KMS-11 (cell line): Measurements from ENCODE around the gene PIP4P1.
A peak's percentile ranks its signal among the peaks of the same experiment; 100 is the strongest.

Source experiments
- H2AFZ ChIP-seq: fragments of 200-600 bp; sonication (generic); 2 replicates; pipeline ENCODE4 v1.6.1; 2016; ENCODE audit warnings: antibody characterized with exemption, mixed run types, low read depth
- H3K27ac ChIP-seq: fragments of 200-600 bp; sonication (generic); 2 replicates; pipeline ENCODE4 v1.6.1; 2016; ENCODE audit warnings: mild to moderate bottlenecking, mixed run types
- H3K27me3 ChIP-seq: fragments of 200-600 bp; sonication (generic); 2 replicates; pipeline ENCODE4 v1.6.1; 2017; ENCODE audit warnings: mild to moderate bottlenecking, low read depth, mixed run types, moderate library complexity; ENCODE audit not compliant: insufficient read depth
- H3K36me3 ChIP-seq: fragments of 200-600 bp; sonication (generic); 2 replicates; pipeline ENCODE4 v1.6.1; 2017; ENCODE audit warnings: mild to moderate bottlenecking, mixed run types; ENCODE audit not compliant: insufficient read depth
- H3K4me1 ChIP-seq: fragments of 200-600 bp; sonication (generic); 2 replicates; pipeline ENCODE4 v1.6.1; 2016; ENCODE audit warnings: mild to moderate bottlenecking, low read depth, mixed run types; ENCODE audit not compliant: poor library complexity, severe bottlenecking
- H3K4me2 ChIP-seq: fragments of 200-600 bp; sonication (generic); 2 replicates; pipeline ENCODE4 v1.7.0; 2016; ENCODE audit warnings: mild to moderate bottlenecking, mixed run types
- H3K4me3 ChIP-seq: fragments of 200-600 bp; sonication (generic); IDR thresholded peaks from 2 replicates; pipeline ENCODE4 v1.6.1; 2017; ENCODE audit warnings: low read depth, low read length, mixed read lengths; ENCODE audit not compliant: insufficient read depth
- H3K79me2 ChIP-seq: fragments of 200-600 bp; sonication (generic); 2 replicates; pipeline ENCODE4 v1.6.1; 2016; ENCODE audit warnings: low read depth, mixed run types; ENCODE audit not compliant: insufficient read depth
- H3K9ac ChIP-seq: fragments of 200-600 bp; sonication (generic); 2 replicates; pipeline ENCODE4 v1.6.1; 2016; ENCODE audit warnings: mild to moderate bottlenecking, mixed run types
- H4K20me1 ChIP-seq: fragments of 200-600 bp; sonication (generic); 2 replicates; pipeline ENCODE4 v1.6.1; 2016; ENCODE audit warnings: mild to moderate bottlenecking, mixed run types; ENCODE audit not compliant: insufficient read depth
- CTCF ChIP-seq: fragments of 200-600 bp; sonication (generic); conservative IDR thresholded peaks from 2 replicates; pipeline ENCODE4 v1.6.1; 2017; ENCODE audit warnings: low read depth, mild to moderate bottlenecking, antibody characterized with exemption, low read length, moderate library complexity, mixed read lengths

Gene PIP4P1

GRCh38 chr14:20468764-20469241 is 7.6 kb upstream of the PIP4P1 start:
- Histone ChIP-seq H2AFZ (peak overlapping the region; percentile 66), H3K79me2 (peaks cover 37% of the 10 kb centered on the region), H4K20me1 (no peaks in the 10 kb centered on the region), H3K4me2 (peak overlapping the region; percentile 78; the same call in 1 of the 2 replicates), H3K9ac (peak overlapping the region; percentile 89; the same call in 1 of the 2 replicates), H3K4me1 (peaks cover 23% of the 10 kb centered on the region), H3K27me3 (no peaks in the 10 kb centered on the region), H3K4me3 (no peak overlapping the region), H3K36me3 (no peaks in the 10 kb centered on the region), H3K27ac (peak overlapping the region; percentile 86)
- no peak for TF ChIP-seq CTCF

GRCh38 chr14:20460458-20461224 is 593 bp downstream of the PIP4P1 start:
- Histone ChIP-seq H2AFZ (no peak overlapping the region; the same call in 1 of the 2 replicates), H3K27me3 (no peaks in the 10 kb centered on the region)

GRCh38 chr14:20458031-20458789 is 3.0 kb downstream of the PIP4P1 start:
- Histone ChIP-seq H3K27ac (no peak overlapping the region), H3K4me3 (no peak overlapping the region), H3K9ac (no peak overlapping the region), H3K27me3 (no peaks in the 10 kb centered on the region), H2AFZ (no peak overlapping the region), H3K4me1 (peaks cover 20% of the 10 kb centered on the region), H3K4me2 (no peak overlapping the region), H3K79me2 (peaks cover 38% of the 10 kb centered on the region), H3K36me3 (no peaks in the 10 kb centered on the region), H4K20me1 (no peaks in the 10 kb centered on the region)
- TF ChIP-seq CTCF = no peak

More at GRCh38 chr14:20460458-20461224, 593 bp downstream of the PIP4P1 start:
- H3K79me2 ChIP-seq = peaks cover 24% of the 10 kb centered on the region
- H3K9ac ChIP-seq = peak overlapping the region; percentile 49; the same call in 1 of the 2 replicates
- peak overlapping the region; percentile 68; the same call in 1 of the 2 replicates for H3K4me2 ChIP-seq
- no peak for TF ChIP-seq CTCF
- H4K20me1 ChIP-seq = no peaks in the 10 kb centered on the region
- H3K27ac ChIP-seq = peak overlapping the region; percentile 59
- no peaks in the 10 kb centered on the region for H3K36me3 ChIP-seq
- peaks cover 15% of the 10 kb centered on the region for H3K4me1 ChIP-seq
- H3K4me3 ChIP-seq = no peak overlapping the region

GRCh38 chr14:20456971-20457370 is 4.3 kb downstream of the PIP4P1 start:
- no peaks in the 10 kb centered on the region for H3K36me3 ChIP-seq
- peaks cover 23% of the 10 kb centered on the region for H3K4me1 ChIP-seq
- no peak overlapping the region for H3K9ac ChIP-seq
- TF ChIP-seq CTCF = no peak
- peak overlapping the region; percentile 79; the same call in 1 of the 2 replicates for H3K4me2 ChIP-seq
- no peaks in the 10 kb centered on the region for H4K20me1 ChIP-seq
- H3K4me3 ChIP-seq = no peak overlapping the region
- no peaks in the 10 kb centered on the region for H3K27me3 ChIP-seq
- no peak overlapping the region for H3K27ac ChIP-seq
- H2AFZ ChIP-seq = no peak overlapping the region
- peaks cover 43% of the 10 kb centered on the region for H3K79me2 ChIP-seq
